Right ventricle myocardium superior (tissue), 1 donor: ENCODE results near the gene THRAP3. TPM values are rescaled to one million over a fixed set of nuclear protein-coding genes. Genes with fewer than 3 reads are reported as not detected.
A peak's percentile ranks its signal among the peaks of the same experiment; 100 is the strongest.
"Not testable (repeated sequence)": the region's sequence is repeated elsewhere in the genome, so short reads cannot be mapped to it uniquely, and the experiment has no call there.

Experiments
- ATAC-seq: fragments of 200-7000 bp; cut with Tn5 transposase; one replicate; pipeline ENCODE4 v1.9.1; 2020; ENCODE audit warnings: mild to moderate bottlenecking; ENCODE audit not compliant: poor library complexity
- DNase-seq: peaks from one replicate; pipeline ENCODE4 v3.0.0-alpha.2; 2020
- intact Hi-C: fragments of 100-400 bp; cut with DNase I; formaldehyde crosslinking; loops from one replicate; pipeline ENCODE4 v1.11.2; 2022
- long read RNA-seq: library from polyadenylated mRNA; unstranded; transcript quantifications from one replicate; pipeline ENCODE4 v2.0.0, GENCODE V29; 2021
- total RNA-seq: library from RNA; stranded (reverse); fragmentation: NEBNext Ultra II Directional; extraction: Animal tissue kit (Norgen Biotek cat#: 25700); gene quantifications from one replicate; pipeline ENCODE4 v1.2.1, GENCODE V29; 2021
- donor health status: DM: no; HTN: yes; CAD: no; lungs with severe emphysema.

Gene THRAP3, protein sequence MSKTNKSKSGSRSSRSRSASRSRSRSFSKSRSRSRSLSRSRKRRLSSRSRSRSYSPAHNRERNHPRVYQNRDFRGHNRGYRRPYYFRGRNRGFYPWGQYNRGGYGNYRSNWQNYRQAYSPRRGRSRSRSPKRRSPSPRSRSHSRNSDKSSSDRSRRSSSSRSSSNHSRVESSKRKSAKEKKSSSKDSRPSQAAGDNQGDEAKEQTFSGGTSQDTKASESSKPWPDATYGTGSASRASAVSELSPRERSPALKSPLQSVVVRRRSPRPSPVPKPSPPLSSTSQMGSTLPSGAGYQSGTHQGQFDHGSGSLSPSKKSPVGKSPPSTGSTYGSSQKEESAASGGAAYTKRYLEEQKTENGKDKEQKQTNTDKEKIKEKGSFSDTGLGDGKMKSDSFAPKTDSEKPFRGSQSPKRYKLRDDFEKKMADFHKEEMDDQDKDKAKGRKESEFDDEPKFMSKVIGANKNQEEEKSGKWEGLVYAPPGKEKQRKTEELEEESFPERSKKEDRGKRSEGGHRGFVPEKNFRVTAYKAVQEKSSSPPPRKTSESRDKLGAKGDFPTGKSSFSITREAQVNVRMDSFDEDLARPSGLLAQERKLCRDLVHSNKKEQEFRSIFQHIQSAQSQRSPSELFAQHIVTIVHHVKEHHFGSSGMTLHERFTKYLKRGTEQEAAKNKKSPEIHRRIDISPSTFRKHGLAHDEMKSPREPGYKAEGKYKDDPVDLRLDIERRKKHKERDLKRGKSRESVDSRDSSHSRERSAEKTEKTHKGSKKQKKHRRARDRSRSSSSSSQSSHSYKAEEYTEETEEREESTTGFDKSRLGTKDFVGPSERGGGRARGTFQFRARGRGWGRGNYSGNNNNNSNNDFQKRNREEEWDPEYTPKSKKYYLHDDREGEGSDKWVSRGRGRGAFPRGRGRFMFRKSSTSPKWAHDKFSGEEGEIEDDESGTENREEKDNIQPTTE
- 57.6 TPM for total RNA-seq
- long read RNA-seq, full-length matches to known transcripts: 4 of 15 reads
- long read RNA-seq, partial matches to known transcripts: 8 of 15 reads
- long read RNA-seq, other reads (novel, unspliced or antisense): 3 of 15 reads

DNA sequence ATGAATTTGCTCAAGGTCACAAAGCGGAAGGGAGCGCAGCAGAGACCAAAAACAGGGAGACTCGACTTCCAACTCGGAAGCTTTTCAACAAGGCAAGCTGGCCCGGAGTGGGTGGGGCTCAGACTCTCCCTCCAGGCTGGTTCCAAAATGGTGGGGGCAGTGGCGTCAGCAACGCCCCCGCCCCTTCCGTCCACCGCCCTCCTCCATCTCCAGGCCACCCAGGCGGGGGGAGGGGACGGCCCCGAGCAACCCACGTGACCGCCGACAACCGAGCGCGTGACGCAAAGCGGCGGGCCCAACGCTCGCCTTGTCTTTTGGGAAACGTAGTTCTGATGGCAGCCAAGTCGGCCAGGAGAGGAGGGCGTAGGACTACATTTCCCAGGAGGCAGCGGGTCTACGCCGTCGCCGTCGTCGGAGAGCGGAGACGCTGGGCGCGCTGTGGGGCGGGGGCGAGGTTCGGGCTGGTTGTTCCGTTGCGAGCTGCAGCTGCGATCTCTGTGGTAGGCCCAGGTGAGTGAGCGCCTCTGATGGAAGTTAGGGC lies at the start of gene THRAP3:
THRAP3 (plus strand) TSS at position 448 of the 541 bp plus-strand sequence. CDS start 58,121 bp downstream, outside the sequence.
- intact Hi-C loops: loop anchor here (5.0 to 10.0 kb wide), 2 partner anchors 58 to 69 kb away; partner anchors contain the start of gene MAP7D1
- peak; percentile 96 for ATAC-seq
- DNase-seq: peak; percentile 100

DNA sequence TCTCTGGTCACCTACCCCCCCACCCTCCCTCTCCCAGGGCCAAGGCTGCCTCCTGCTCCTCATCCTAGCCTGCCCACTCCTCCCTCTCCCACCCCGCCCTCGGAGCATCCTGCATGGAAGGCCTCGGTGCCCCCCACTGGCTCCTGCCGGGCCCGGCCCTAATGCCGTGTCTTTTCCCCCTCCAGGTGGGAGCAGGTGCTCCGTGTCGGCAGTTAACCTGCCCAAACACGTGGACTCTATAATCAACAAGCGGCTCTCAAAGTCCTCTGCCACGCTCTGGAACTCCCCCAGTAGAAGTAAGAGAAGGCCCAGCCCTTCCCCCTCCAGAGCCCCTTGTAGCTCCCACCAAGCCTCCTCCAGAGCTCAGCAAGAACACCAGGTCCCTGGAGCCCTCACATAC lies 49.5 kb upstream of the THRAP3 start:
- intact Hi-C loops: no loop called here
- ATAC-seq: no peak
- no peak for DNase-seq

DNA sequence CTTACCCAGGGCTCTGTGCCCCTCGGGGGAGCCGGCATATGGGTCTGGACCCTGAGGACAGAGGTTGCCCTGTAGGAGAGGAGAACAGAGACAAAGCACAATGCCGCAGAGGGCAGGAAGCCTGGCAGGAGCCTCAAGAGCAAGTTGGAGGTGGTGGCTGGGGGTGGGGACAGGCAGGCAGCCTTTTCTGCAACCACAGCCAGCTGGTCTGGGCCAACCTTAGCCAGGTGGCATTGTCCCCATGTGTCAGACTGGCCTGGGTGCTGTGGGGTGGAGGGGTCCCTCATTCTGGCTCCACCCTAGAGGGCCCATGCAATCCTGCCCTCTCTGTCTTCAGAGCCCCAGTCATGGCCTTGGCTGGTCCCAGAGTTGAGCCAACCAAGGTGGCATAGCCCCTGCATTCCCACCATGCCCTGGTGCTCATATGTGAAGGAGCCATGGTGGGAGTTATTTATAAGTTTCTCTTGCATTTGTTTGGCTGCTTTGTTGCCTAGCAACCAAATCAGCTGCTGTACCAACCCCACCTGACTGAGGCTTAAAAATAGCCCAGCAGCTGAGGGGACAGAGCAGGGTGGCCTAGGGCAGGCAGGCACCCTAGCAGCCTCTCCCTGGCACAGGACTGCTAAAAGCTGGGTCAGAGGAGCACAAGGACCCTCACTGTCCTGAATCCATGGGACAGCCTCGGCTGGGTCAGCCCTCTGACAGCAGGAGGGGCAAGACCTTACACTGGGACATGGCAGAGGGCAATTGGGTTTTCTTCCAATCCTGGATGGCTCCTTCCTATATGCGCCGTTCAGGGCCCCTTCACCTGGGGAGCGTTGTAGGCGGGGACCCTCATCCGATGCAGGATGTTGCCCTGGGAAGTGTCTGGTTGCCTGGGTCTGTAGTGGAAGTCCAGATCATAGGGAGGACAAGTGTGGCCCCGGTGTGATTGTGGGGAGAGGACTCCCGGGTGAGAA lies 48.8 kb upstream of the THRAP3 start:
- DNase-seq: peak; percentile 70
- ATAC-seq: peak; percentile 80
- intact Hi-C loops: no loop called here

DNA sequence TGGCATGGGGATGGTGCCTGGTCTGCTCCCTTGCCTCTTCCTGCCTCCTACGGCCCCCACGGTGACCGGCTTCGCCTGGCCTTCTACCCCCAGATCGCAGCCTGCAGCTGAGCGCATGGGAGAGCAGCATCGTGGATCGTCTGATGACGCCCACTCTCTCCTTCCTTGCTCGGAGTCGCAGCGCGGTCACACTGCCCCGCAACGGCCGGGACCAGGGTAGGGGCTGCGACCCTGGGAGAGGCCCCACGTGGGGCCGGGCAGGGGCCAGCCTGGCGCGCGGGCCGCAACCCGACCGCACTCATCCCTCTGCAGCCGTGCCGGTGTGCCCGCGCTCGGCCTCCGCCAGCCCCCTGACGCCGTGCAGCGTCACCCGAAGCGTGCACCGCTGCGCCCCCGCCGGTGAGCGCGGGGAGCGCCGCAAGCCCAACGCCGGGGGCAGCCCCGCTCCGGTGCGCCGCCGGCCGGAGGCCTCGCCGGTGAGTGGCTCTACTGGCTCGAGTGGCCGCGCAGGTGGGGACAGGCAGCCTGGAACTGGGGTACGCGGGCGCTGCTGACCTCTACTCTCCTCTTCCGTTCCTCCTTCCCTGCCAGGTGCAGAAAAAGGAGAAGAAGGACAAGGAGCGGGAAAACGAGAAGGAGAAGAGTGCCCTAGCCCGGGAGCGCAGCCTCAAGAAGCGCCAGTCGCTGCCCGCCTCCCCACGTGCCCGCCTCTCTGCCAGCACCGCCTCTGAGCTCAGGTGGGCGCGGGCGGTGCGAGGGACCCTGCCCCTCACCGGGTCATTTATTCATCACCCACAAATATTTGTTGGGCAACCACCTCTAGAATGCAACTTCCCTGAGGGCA lies 47.9 kb upstream of the THRAP3 start:
- DNase-seq (peak; percentile 51), ATAC-seq (peak; percentile 64)
- intact Hi-C loops: no loop called here

DNA sequence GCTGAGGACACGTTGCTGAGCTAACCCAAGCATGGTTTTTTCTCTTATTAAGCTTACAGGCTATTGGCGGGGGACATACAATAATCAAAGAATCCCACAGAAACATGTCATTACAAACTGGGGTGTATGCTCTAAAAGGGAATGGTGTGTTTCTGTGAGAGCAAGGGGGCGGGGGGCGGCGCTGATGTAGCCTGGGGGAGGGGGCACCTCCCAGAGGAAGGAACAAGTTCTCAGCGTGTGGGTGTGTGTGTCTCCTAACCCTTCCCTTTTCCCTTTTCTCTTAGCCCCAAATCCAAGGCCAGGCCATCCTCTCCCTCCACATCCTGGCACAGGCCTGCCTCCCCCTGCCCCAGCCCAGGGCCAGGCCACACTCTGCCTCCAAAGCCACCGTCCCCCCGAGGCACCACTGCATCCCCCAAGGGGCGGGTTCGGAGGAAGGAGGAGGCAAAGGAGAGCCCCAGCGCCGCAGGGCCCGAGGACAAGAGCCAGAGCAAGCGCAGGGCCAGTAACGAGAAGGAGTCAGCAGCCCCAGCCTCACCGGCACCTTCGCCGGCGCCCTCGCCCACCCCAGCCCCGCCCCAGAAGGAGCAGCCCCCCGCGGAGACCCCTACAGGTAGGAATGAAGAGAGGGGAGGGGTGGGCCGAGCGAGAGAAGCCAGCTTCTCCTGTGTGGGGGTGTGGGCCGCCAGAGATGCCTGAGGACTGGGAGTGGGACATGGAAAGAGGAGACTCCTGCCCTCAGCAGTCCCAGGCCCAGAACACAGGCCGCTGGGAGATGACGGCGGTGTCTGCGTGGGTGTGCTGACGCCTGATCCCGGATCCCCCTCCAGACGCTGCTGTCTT lies 46.4 kb upstream of the THRAP3 start:
- ATAC-seq: no peak
- intact Hi-C loops: no loop called here
- no peak for DNase-seq

DNA sequence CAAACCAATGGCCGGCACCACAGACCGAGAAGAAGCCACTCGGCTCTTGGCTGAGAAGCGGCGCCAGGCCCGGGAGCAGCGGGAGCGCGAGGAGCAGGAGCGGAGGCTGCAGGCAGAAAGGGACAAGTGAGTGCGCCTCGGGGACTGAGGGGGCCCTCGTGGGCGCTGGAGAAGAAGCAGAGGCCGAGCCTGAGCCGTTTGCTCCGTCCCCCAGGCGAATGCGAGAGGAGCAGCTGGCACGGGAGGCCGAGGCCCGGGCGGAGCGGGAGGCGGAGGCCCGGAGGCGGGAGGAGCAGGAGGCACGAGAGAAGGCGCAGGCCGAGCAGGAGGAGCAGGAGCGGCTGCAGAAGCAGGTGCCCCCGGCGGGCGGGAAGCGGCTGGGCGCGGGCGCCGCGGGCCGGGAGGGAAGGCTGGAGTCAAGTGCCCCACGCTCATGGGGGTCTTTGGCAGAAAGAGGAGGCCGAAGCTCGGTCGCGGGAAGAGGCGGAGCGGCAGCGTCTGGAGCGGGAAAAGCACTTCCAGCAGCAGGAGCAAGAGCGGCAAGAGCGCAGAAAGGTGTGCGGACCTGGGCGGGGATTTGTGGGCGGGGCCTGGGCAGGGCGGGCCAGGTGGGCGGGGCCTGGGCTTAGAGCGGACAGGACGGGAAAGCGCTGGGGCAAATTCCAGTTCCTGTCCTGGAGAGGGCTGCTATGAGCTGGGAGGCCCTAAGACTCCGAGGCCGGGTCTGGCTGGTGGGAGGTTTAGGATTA lies 45.6 kb upstream of the THRAP3 start:
- ATAC-seq: peak; percentile 44
- intact Hi-C loops: no loop called here
- peak; percentile 67 for DNase-seq

DNA sequence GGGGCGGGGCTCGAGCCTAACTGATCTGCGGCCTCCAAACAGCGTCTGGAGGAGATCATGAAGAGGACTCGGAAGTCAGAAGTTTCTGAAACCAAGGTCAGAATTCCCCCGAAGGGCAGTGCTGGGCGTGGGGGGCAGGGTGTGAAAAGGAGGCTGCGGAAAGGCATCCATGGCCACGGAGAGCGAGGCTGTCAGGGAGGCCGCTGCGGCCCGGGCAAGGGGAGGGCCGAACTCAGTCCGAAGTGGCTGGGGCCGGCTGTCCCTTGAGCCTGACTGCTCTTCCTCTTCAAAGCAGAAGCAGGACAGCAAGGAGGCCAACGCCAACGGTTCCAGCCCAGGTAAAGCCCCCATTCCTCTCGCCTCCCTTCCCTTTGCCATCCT lies 45.0 kb upstream of the THRAP3 start:
- DNase-seq: no peak
- no peak for ATAC-seq
- intact Hi-C loops: no loop called here

DNA sequence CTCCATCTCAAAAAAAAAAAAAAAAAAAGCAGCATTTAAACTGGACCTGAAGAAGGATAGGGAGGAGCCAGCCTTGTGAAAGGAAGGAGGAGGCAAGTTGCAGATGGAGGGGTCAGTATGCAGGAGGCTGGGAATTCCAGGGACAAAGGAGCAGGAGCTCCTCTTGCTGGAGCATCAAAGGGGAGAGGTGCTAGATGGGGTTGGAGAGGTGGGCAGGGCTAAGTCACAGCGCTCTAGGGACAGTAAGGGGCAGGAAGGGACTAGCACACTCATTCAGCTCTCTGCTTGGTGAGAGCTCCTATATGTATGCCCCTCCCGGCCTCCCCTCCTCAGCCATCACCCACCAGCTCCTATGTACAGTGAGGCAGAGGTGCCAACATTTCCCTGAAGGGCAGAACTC lies 41.5 kb upstream of the THRAP3 start:
- no peak for ATAC-seq

DNA sequence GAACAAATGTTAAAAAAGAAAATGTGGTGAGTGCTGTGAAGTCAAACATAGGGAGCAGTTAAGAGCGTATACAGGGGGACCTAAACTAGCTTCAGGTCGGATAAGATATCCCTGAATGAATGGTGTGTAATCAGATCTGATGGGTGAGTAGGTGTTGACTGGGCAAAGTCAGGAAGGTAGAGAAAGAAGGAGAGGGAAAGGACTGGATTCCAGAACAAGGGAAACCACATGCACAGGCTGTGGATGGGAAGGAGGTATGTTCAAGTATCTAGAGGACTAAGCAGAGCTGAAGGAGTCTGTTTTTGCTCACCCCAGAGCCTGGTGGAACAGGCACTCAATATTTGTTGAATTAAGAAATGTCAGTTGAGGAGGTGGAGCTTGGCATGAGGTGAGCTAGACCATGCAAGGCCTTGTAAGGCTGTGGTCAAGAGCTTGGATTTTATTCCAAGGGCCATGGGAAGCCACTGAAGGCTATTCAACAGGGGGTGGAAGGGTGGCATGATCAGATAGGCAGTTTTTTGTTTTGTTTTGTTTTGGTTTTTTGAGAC lies 40.9 kb upstream of the THRAP3 start:
- no peak for DNase-seq
- intact Hi-C loops: no loop called here
- ATAC-seq: no peak

More for the DNA sequence above, 41.5 kb upstream of the THRAP3 start:
- DNase-seq: no peak
- intact Hi-C loops: no loop called here

DNA sequence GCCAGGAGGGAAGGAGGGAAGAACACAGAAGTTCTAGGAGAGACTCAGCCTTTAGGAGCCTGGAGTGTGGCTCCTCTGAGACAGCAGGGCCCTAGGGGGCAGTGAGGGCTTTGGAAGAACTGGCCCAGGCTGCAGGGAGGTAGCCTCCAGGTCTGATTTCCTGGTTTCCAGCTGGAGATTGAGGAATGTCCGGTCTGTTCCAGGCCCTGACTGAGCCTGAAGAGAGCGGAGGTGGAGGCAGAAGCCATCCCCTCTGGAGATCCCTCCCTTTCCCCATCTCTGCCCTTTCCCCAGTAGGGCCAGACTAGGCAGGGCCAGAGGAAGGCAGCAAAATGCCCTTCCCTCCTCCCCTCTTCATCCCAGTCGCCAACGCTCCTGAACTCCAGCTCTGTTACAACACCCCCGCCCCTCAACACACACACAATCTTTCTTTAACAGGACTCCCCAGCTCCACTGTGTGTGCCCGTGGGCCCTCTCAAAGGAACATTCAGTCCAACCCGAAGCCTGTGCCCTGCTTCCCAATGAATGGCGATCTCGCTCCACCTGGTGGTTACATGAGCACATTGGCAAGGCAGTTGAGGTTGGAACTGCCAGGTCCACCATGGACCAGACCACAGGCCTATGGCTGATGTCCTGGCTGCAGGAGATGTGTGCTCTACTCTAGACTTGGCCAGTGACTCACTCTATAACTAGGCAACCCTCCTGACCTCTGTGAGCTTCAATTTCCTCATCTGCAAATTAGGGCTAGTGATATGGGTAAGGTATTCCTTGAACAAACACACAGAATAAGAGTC lies 36.2 kb upstream of the THRAP3 start:
- DNase-seq: peak; percentile 88
- ATAC-seq: peak; percentile 94
- intact Hi-C loops: loop anchor here (2.0 kb wide), 1 partner anchor 33 kb away; no protein-coding TSS in a partner anchor

DNA sequence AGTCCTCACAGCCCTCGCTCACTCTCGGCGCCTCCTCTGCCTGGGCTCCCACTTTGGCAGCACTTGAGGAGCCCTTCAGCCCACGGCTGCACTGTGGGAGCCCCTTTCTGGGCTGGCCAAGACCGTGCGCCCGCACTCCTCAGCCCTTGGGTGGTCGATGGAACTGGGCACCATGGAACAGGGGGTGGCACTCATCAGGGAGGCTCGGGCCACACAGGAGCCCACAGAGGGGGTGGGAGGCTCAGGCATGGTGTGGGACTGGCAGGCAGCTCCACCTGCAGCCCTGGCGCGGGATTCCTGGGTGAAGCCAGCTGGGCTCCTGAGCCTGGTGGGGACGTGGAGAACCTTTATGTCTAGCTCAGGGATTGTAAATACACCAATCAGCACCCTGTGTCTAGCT lies 27.4 kb upstream of the THRAP3 start:
- intact Hi-C loops: loop anchor here (10.0 kb wide), 1 partner anchor 102 kb away; no protein-coding TSS in a partner anchor
- not testable (repeated sequence) for DNase-seq, ATAC-seq

DNA sequence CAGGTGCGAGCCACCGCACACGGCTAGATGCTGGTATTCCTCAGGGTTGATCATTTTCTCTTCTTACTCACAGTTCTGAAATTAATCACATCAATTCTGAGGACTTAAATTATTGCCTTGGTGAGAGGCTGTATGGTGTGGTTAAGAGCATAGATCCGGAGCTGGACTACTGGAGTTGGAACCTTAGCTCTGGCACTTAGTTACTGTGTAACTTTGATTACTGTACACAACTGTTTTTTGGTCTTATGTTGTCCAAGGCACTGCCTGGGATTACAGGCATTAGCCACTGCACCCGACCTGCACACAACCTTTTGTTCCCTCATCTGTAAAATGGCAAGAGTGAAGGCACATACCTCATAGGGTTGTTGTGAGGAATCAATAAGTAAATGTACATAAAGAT lies 25.6 kb upstream of the THRAP3 start:
- intact Hi-C loops: loop anchor here (10.0 kb wide), 1 partner anchor 104 kb away; no protein-coding TSS in a partner anchor
- DNase-seq (no peak), ATAC-seq (no peak)

DNA sequence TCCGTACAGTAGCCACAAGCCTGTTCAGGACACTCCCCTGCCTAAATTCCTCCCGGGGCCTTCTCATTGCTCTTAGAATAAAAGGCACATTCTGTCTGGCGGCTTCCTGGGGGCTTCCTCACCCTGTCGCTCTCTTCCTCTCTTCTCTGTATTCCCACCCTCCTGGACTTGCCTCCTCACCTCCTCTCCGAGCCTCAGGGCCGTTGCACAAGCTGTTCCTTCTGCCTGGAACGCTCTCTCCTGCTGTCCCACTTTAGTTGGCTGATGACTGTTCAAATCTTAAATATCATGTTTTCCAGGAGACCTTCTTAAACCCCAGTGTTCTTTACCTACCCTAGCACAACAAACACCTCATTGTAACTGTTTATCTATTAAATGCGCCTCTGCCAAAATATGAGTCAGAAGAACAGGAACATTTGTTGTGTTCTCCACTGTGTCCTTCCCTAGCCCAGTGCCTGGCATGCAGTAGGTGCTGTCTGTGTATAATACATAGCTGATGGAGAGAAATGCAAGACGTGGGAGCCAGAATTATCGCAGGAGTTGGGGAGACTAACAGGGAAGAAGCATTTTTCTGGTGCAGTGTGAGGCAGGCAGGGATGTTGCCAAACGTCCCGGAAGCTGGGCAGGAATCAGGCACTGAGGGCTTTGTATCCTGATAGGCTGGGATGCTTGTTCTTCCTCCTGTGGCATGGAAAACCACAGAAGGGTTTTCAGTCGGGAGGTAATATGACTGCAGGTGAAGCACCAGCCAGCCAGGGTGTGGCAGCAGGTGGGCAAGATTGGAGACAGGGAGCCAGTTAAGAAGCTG lies 24.1 kb upstream of the THRAP3 start:
- intact Hi-C loops: loop anchor here (10.0 kb wide), 1 partner anchor 105 kb away; no protein-coding TSS in a partner anchor
- peak; percentile 51 for ATAC-seq
- peak; percentile 49 for DNase-seq
